ENCODE measurements around the gene CNOT6.
A peak's percentile ranks its signal among the peaks of the same experiment; 100 is the strongest.
"Not testable (repeated sequence)": the region's sequence is repeated elsewhere in the genome, so short reads cannot be mapped to it uniquely, and the experiment has no call there.

Gene CNOT6

DNA sequence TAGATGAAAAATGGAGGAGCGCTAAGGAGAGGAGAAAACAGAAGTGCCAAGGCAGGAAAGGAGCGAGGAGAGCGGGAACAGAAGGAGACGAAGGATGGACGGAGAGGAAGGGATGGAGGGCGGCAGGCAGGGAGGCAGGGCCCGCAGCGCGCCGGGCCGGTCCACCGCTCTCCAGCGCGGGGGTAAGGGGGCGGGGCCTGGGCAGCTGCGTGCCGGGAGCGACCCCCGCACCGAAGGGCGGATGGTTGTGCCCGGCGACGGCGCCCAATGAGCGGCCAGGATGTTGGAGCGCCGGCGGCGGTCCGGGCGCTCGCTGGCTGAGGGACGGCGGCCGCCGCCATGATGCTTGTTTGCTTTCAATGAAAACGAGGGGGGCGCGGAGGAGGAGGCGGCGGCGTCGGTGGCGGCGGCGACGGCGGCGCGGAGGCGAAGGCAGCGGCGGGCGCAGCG is at the start of gene CNOT6:
Gene CNOT6 (plus strand): TSS at position 320 of the 450 bp plus-strand sequence. CDS start 34,898 bp downstream, outside the sequence.
- peak; percentile 97 for DNase-seq

DNA sequence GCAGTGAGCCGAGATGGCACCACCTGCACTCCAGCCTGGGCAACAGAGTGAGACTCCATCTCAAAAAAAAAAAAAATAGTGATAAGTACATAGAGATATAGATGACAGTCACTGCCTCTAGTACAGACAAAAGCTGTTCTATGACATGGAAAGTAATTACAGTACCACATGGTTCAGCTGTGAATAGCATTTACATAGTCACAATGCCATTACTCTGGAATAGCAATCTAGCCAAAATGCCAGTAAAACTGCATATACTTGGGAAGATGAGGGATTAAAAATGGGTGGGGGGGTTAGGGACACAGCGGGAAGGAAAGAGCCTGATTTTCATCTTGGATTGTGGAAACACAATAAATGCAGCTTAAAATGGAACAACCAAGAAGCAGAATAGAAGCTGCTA is 39.4 kb upstream of the CNOT6 start:
- no peak for DNase-seq

DNA sequence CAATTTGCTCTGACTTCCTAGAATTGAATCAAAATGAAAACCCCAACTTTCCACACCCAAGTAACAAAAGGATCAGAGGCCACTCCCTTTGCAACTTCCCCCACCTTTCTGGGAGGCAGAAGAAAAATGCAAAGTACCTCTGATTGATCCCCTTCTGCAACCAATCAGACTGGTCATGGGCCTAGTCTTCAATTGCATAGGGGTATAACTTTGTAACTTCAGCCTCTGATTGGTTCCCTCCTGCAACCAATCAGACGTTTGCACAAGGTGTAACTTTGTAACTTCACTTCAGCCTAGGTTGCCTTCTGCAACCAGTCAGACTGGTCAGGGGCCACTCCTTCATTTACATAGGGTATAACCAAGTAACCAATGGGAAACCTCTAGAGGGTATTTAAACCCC is 38.3 kb upstream of the CNOT6 start:
- no peak for DNase-seq

DNA sequence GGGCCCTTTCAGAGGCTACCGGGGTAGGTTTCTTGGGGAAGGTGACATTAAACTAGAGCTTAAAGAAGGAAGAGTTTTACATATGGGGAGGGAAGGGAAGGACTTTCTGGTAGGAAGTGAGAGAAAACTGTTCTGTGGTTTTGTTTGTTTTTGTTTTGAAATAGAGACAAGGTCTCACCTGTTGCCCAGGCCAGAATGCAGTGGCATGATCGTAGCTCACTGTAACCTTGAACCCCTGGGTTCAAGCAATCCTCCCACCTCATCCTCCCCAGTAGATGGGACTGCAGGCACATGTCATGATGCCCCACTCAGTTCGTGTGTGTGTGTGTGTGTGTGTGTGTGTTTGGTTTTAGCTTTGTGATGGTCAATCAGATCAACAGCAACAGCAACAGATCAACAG is 37.4 kb upstream of the CNOT6 start:
- no peak for DNase-seq

DNA sequence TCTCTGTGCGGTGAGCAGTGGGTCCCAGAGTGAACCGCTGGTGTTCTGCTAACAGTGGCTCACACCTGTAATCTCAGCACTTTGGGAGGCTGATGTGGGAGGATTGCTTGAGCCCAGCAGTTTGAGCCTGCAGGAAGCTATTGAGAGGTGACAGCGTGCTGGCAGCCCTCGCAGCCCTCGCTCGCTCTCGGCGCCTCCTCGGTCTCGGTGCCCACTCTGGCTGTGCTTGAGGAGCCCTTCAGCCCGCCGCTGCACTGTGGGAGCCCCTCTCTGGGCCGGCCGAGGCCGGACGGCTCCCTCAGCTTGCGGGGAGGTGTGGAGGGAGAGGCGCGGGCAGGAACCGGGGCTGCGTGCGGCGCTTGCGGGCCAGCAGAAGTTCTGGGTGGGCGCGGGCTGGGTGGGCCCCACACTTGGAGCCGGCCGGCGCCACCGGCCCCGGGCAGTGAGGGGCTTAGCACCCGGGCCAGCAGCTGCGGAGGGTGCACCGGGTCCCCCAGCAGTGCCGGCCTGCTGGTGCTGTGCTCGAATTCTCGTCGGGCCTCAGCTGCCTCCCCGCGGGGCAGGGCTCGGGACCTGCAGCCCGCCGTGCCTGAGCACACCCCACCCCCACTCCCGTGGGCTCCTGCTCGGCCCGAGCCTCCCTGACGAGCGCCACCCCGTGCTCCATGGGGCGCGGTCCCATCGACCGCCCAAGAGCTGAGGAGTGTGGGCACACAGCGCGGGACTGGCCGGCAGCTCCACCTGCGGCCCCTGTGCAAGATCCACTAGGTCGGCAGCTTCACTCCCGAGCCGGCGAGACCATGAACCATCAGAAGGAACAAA is 35.1 kb upstream of the CNOT6 start:
- DNase-seq, result not testable (repeated sequence)

DNA sequence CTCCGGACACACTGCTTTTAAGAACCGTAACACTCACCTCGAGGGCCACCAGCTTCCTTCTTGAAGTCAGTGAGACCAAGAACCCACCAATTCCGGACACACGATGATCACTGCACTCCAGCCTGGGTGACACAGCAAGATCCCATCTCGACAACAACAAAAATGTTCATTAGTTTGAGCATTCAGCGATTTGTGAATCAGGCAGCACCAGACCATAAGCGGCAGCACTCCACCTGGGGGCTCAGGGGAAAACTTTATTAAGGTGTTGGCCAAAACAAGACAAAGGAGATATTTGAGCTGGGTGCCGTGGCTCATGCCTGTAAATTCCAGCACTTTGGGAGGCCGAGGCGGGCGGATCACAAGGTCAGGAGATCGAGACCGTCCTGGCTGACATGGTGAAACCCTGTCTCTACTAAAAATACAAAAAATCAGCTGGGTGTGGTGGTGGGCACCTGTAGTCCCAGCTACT is 34.5 kb upstream of the CNOT6 start:
- not testable (repeated sequence) for DNase-seq

DNA sequence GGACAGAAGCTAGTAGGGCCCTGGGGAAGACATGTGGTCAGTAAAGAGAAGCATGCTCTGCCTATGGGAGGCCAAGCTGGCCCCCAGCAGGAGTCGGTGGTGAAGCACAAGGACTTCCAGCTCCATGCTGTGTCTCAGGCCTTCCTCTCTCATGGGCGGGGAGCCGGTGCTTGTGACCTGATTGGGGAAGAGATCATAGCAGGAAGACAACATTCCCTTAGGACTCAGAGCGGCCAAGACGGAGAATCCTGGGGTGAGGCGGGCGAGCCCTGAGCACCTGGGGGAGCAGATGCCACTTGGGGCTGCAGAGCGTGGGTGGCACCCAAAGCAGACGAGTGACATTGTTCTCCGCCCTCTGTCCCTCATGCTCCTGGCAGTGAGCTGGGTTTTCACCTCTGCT is 33.3 kb upstream of the CNOT6 start:
- no peak for DNase-seq

DNA sequence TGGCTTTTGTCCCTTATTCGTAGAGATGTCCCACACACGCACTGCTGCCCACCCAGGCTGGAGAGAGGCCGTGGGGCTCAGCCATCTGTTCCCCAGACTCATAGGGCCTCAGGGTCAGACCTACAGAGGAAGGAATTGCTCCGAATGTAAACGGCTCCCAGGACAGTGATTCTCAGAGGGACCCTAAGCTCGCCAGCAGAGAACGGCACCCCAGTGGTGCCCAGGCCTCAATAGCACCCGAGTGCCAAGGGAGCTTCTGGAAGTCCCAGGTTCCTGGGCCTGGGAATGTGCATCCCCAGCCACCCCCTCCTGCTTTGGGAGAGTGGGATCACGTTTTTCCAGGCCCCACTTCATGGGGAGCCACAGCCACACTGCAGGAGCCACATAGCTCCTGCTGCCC is 32.9 kb upstream of the CNOT6 start:
- no peak for DNase-seq

DNA sequence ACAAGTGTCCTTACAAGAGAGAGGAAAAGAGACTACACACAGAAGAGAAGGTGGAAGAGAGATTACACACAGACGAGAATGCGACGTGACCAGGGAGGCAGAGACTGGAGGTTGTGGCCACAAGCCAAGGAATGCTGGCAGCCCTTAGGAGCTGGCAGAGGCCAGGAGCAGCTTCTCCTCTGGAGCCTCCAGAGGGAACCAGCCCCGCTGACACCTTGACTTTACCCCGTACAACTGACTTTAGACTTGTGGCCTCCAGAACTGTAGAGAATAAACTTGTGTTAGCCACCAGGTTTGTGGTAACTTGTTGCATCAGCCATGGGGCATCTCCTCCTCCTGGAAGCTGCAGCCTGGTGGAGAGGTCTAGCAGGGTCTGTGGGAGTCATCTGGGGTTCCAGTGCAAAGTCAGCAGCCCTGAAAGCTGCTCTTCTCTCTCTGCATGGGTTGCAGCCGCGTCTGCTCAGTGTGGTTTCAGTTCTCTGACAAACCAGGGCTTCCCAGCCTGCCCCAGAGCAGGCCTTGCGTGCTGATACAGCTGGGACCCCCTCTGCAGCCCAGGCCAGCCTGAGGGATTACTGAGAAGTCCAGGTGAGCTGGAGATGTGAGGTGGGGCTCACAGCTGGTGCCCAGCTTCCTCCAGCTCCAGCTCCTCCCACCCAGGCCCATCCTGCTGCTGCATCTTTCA is 30.8 kb upstream of the CNOT6 start:
- no peak for DNase-seq

DNA sequence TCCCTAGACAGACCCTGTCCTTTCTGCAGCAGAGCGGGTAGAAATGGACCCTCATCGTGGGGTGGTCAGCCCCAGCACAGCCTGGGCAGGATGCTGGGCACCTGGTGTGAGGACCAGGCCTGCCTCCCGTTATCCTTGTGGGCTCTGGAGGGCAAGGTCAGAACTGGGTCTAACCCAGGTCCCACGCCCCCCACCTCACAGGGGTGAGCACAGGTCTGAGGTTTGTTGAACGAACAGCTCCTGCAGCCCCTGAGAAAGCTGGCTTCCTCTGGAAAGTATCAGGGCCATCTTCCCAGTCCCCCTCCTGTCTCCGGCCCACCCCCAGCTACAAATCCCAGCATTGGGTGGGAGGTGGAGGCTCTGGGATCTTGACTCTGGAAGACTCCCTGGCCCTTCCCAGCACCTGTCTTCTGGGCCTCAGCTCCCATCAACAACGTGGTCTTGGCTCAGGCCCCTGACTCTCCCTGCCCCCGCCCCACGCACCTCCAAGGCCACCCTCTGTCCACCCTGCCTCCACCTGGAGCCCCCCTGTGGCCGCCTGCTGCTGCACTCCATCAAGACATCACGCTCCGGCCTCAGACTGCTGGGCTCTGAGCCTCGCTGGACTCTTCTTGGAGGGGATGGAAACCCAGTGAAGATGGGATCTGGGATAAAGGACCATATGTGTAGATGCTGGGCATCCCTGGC is 30.1 kb upstream of the CNOT6 start:
- no peak for DNase-seq

DNA sequence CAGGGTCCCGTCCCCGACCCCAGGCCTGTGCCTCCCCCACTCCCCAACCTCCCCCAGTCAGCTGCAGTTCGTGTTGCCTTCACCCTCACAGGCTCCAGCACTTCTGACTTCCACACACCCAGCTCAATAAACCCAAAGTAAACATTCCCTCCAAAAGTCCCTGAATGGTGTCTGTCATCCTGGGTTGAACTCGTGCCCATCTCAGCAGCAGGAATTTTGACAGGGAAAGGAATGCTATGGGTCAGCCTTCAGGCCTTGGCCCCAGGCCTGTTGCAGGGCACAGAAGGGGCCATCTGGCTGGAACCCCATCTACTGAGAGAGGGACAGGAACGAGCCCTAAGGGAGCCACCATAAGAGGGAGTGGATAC is 29.6 kb upstream of the CNOT6 start:
- DNase-seq, result no peak

DNA sequence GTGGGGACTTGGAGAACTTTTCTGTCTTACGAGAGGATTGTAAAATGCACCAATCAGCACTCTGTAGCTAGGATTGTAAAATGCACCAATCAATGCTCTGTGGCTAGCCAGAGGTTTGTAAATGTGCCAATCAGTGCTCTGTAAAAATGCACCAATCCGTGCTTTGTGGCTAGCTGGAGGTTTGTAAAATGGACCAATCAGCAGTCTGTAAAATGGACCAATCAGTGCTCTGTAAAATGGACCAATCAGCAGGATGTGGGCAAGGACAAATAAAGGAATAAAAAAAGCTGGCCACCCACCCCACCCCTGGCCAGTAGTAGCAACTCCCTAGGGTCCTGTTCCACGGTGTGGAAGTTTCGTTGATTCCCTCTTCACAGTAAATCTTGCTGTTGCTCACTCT is 29.1 kb upstream of the CNOT6 start:
- not testable (repeated sequence) for DNase-seq

DNA sequence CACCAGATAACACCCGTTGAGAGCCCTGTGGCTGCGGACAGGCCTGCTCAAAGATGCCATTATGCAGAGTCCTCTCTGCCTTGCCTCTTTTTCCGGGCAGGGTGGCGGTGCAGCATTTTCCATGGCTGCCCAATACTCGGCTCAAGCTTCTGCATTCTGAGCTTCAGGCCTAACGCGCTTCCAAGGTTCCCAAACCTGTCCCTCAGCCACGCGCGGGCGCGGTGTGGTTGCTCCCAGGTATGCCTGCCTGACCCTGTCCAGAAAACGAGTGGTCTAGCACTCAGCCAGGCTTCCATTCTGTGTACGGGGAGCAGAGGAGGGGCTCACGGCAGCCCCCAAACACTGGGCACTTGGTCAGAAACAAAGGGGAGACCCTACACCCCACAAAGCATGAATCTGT is 27.9 kb upstream of the CNOT6 start:
- DNase-seq, result no peak

DNA sequence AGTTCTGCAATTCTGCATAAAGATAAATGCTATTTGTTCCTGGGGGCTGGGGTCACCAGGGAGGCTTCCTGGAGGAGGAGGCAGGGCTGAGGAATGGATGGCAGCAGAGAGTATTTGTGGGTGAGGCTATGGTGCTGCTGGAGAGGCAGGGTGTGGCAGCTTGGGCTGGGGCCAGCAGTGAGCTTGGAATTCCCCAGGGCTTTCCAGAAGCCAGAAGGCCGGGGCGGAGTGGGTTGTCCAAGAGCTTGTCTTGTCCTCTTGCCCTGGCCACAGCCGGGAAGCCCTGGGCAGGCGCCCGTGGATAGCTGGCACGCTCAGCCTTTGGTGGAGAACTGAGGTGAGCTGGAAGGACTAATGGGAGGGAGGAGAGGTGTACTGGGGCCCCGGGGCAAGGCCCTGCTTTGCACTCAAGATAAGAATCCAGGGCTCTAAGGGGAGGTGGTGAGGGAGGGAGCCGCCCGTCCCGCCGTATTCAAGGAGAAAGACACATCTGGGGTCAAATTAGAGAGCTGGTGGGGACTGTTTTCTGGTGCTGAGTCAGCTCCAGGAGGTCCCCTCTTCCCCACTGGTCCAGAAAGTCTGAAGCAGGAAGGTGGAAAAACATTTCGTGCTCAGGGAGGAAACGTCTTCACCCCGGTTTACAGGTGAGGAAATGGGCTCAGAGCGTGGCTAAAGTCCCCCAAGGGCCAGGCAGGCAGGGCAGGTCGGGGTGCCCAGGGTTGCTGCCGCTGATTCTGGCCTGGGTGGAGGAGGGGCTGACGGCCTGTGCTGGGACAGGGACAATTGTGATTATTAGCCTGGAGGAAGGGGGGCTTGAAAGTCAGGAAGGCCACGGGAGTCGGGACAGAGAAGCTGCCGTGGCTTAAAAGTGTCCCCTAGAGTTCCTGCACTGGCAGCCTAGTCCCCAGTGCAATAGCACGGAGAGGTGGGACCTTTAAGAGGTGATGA is 26.9 kb upstream of the CNOT6 start:
- no peak for DNase-seq

DNA sequence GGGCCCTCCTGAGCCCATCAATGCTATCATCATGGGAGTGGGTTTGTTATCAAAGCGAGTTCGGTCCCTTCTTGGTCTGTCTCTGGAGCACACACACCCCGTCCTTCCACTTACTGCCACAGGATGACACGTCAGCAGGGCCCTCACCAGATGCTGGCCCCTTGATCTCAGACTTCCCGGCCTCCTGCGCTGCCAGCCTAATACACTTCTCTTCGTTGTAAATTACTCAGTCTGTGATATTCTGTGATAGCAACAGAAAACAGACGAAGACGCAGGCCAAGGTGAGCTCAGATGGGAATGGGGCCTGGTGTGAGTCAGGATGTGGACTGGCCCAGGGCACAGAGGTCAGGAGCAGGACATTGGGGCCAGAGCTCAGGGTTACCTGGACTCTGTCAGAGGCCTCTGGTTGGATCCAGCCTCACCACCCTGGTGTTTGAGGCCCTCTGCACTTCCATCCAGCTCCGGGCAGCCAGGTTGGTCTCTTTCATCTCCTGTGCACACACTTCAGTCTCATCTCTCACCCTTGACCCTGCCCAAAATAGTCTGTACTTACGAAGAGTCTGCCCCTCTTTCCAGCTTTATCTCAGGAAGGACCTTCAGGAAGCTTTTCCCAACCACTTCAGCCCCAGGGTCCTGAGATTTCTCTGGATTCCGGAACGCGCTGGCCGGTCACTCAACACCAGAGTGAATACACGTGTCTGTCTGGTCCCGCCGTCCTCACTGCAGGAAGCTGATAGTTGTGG is 26.0 kb upstream of the CNOT6 start:
- no peak for DNase-seq

DNA sequence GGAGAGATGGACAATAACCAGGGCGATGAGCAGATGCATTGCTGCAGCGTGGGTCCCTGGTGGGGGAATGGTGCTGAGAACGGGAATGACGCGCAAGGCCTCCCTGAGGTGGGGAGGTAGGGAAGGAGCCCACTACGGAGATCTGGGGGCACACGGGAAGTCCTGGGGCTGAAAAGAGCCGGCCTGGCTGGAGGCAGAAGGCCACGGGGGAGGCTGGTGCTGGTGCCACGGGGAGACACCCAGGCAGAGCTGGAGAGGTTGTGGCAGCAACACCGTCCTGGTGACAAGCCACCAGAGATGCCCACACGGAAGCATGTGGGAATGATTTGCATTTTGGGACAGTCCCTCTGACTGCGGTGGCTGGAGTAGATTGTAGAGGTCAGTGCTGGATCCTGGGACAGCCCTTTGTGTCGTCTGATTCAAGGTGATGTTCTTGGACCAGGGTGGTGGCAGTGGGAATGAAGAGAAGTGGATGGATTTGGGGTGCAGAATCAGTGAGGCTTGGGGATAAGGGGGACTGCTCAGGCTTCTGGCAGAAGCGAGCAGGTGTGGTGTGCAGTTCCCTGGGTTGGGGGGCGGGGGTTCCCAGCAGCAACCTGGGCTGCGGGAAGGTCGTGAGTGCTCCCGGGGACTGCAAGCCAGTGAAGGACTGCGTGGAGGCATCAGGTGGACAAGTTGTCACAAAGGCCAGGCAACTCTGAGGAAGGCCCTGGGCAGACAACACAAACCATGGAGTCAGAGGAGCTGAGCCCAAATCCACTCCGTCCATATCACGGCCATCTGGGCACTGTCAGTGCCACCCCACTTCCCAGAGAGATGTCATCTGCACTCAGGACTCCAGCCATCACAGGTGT is 25.2 kb upstream of the CNOT6 start:
- no peak for DNase-seq

DNA sequence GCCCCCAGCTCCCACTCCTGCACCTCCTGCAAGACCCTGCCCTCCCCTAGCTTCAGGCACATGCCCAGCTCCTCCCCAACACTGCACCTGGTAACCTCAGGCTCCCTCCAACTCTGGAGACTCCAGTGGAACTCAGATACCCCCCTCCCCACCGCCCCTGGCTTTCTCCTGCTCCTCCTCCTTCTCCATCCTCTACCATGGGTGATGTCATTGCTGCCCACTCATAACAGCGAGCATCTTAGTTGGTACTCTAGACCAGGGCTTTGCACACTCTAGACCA is 24.7 kb upstream of the CNOT6 start:
- no peak for DNase-seq

DNA sequence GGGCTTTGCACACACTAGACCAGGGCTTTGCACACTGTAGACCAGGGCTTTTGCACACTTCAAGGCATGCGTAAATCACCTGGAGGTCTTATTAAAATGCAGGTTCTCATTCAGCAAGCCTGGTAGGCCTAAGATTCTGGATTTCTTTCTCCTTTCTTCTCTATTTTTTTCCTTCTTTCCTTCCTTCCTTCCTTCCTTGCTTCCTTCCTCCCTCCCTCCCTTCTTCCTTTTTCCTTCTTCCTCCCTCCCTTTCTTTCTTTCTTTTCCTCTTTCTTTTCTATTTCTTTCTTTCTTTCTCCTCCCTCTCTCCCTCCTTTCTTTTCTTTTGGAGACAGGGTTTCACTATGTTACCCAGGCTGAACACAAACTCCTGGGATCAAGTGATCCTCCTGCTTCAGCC is 24.3 kb upstream of the CNOT6 start:
- no peak for DNase-seq

DNA sequence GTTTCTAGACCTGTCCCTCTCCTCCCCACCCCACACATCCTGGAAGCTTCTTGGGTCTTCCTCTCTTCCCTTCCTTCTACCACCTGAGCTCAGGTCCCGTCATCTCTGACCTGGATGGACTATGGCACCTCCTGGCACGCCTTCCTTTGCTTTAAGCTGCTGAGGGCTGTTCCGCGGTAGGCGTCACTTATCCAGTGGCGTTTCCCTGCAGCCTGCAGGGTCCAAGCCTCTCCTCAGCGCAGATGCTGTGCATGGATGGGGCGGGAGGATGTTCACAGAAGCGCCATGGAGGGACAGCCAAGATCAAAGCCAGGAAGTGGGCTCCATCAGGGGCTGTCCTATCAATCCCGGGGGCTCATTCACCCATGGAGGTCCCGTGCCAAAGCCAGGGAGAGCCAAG is 23.8 kb upstream of the CNOT6 start:
- DNase-seq, result no peak

DNA sequence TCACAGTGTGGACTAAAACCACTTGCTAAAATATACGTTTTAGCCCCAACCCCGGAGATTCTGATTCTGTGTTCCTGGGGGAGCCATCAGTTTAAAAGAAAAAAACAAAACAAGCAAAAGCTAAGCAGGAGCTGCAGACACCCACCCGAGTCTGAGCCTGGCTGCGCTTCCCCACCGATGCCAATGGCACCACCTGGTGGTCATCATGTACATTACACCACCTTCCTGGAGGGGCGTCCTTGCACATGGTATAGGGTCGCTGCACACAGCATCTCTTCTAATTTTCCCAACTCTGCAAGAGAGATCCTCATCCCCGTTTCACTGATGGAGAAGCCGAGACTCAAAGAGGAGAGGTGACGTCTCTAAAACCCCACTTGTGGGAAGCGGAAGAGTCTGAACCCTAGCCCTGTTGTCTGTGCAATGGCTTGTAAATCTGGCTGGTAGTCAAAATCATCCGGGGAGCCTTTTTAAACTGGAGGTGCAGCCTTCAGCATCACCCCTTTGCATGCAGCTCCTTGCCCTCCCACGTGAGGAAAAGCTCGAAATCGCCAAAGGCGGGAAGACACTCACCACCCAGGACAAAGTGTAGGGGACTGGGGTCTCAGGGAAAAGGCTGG is 23.1 kb upstream of the CNOT6 start:
- DNase-seq, result peak; percentile 71

DNA sequence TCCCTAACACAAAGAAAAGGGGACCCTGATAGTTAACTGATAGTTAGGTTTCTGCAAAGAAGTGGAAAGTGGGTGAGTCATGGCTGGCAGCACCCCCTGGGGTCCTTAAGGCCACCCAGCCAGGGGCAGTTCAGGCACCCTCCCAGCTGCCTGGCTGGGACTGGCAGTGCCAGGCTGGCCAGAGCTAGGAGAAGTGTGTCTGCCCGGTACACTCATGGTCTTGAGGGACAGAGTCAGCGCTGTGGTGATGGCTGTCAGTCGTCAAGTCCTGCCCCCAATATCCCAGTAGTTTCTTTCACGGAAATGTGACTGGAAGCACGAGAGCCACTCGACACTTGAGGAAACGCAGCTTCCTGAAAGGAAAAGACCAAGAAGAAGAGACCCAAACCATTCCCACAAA is 22.3 kb upstream of the CNOT6 start:
- DNase-seq, result no peak

All from DMS53 (cell line).